HG02588 (cell line): ENCODE measurements around the gene ZNF581.

Experiments used
- ATAC-seq: cut with Tn5 transposase; IDR thresholded peaks from one replicate; pipeline ENCODE4 v1.9.1; 2021; ENCODE audit warnings: mild to moderate bottlenecking, moderate library complexity; ENCODE audit not compliant: unreplicated experiment

ZNF581 gene, protein sequence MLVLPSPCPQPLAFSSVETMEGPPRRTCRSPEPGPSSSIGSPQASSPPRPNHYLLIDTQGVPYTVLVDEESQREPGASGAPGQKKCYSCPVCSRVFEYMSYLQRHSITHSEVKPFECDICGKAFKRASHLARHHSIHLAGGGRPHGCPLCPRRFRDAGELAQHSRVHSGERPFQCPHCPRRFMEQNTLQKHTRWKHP

DNA sequence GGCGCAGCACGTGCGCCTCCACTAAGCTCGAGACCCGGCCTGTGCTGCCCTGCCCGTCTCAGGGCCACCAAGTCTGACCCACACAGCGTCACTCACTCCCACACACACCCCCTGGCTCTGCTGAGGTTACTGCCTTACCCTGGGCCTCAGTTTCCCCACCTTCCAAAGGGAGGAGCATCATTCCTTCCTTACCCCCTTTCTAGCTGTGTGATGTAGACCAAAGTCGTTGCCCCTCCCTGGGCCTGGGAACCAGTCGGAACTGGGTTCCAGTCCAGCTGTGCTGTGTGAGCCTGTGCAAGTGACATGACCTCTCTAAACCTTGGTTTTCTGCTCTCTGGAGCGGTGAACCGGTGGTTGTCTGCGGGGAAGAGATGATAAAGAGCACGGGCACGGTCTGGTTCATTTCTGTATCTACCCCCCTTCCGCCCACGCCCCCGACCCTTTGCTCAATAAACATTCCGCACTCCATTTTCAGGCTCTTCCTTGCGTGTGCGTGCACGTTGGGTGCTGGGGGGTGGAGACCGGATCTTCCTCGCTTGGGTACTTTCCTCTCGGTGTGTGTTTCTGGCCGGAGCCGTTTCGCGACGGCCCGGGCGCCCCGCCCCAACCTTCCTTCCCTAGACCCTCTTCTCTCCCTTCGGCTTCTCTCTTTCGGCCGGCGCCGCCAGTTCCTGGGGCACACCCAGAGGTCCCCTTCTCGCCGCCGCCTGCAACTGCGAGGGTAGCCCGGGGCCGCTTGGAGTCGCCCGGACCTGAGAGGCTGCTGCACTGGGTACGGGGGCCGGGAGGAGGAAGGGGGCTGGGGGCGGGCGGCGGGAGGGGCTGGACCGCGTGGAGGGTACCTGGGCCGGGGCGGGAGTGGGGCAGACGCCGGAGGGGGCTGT is at the start of gene ZNF581:
TSS of gene ZNF581 (plus strand) at position 647 of the 884 bp plus-strand sequence. CDS start 923 bp downstream, outside the sequence.
- no peak for ATAC-seq

DNA sequence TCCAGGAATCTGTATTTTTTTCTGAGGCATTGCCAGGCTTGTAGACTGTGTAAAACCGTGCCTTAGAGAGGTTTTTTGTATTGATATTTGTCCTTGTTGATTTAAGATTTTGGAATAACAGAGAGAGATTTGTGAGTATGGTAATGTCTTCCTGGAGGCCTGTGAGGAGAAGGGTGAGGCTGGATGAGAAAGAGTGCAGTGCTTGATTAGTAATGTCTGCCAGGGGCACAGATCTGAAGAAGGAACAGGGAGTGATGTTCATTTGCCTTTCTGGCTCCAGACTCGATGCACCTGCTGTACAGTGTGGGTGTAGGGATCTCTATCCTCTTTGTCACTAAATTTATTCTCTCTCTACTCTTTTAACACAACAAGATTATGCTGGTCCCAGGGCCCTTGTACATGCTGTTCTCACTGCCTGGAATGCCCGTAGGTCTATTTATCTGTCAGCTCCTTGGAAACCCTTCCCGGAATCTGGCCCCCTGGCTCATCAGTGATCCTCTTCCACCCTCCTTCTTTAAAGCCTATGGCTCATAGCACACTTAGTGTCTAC is 48.4 kb upstream of the ZNF581 start:
- no peak for ATAC-seq

DNA sequence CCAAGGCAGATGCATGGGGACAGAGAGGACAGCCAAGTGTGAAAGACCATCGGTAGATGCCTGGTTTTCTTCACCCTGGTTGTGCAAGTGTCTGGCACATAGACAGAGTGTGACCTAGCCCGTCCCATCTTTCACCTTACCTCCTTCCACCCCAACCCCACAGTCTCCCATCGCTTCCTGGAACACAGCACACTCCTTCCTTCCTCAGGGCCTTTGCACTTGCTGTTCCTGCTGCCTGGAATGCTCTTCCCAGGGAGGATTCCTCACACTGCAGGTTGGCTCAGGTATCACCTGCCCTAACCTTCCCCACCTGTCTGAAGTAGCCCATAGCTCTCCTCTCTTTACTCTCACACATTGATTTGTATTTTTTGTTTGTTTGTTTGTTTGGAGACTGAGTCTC is 47.1 kb upstream of the ZNF581 start:
- no peak for ATAC-seq

DNA sequence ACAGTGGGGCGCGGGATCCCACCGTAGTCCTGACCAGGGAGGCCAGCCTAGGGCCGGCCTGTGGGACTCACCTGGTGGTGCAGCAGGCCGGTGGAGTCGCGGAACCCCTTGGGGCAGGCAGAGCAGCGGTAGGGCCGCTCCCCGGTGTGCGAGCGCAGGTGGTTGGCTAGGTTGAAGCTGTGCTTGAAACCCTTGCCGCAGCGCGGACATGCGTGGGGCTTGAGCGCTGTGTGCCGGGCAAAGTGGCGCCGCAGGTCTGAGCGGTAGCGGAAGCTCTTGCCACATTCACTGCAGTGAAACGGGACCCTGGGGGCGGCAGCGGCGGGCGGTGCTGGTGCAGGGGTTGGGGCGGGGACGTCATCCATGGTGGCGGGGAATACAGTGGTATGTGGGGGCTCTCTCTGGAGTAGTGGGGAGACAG is 45.9 kb upstream of the ZNF581 start:
- no peak for ATAC-seq

DNA sequence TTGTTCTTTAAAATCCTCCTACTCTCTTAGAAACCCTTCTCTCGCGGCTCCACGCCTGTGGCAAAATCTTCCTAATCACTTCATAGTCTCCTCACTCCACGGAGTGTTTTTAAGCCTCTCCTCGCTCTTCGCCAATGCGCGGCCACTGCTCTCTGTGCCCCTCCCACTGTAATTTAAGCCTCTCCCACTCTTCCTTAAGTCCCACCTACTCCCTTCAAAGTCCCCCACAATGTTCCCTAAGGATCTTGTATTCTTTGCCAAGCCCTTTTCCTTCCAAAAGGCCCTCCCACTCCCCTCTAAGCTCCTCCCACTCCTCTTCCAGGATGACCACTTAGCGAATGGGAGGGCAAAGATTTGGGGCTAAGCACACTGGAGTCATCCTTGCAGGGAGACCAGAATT is 45.4 kb upstream of the ZNF581 start:
- no peak for ATAC-seq

DNA sequence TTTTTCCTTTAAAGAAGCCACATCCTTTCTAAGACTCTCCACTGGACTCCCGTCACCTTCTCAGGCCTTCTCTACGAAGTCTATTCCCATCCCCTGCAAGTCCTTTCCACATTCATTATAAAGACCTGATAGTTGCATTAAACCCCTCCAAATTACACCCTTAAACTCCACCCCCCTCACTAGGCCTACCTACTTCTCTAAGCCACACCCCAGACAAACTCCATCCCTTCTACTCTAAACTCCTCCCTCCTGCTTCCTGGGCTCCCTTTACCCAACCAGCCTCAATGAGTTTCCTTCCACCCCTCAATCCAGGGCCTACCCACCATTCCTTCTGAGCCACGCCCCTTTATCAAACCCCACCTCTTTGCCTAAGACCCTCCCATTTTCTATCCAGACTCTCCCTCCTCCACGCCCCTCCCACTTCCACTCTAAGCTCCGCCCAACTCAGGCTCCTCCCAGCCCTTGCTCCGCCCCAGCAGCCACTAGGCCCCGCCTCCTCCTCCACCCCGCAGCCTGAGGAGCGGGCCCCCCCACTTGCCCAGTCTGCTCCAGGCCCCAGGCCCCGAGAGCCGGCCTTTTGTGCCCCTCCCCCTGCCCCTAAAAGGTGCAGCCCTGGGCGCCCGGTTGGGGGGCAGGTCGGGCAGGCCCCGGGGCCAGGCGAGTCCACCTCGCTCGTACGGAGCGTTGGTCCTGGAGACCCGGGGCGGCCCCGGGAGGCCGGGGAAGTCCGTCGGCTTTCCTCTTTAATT is 44.6 kb upstream of the ZNF581 start:
- ATAC-seq = peak; percentile 37

DNA sequence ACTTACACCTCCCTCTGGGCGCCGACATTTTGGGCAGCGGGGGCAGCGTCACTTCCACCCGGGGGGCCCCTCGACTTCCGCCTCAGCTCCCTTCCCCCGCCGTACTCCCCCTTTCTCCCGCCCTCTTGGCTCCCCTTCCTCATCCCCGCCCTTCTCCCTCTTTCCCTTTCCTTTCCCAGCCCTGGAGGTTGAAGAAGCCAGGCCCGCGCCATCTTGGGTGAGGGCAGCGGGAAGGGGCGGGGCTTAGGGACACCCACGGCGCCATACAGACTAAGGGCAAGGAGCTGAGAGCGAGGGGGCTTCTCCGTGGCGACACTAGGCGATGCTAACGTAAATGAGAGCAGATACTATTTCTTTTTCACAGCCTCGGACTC is 44.0 kb upstream of the ZNF581 start, which contains the start of gene FIZ1:
TSS of gene FIZ1 (minus strand) at position 50 of the 374 bp plus-strand sequence. CDS start 1,652 bp downstream, outside the sequence.
- ATAC-seq = peak; percentile 46

DNA sequence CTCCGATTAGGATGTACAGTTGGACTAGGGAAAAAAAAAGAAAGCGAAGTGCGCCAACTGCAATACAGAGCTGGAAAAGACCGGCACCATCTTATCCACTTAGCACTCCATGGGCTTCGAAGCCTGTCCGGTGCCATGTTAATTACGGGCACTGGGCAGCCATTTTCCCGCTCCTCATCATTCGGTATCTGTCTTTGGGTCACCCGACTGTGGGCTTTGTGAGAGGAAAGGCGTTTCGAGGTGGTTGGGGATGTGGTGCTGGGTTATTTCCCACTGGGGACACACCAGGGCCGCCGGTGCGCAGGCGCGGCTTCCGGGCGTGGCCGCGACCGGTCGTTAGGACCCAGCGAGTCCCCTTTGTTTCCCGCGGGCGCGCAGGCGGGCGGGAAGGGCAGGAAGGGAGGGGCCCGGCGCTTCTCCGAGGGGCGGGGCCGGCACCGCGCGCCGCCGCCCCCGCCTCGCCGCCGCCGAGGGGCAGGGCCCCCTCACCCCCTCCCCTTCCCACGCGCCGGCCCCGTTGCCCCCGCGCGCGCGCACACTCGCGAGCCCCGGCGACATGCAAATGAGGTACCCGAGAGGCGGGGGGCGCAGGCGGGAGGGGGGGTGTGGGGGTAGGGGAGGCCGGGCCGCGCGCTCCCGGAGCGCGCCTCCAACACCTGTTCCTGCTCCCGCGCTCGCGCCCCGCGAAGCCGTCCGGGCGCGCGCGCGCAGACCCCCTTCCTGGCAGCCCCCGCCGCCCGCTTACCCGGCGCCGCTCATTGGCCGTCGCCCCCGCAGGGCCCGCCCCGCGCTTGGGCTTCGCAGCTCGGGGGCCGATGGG is 43.4 kb upstream of the ZNF581 start, which contains the start of gene ZNF524:
TSS of gene ZNF524 (plus strand) at position 447 of the 820 bp plus-strand sequence. CDS start 1,825 bp downstream, outside the sequence.
- ATAC-seq = peak; percentile 39

DNA sequence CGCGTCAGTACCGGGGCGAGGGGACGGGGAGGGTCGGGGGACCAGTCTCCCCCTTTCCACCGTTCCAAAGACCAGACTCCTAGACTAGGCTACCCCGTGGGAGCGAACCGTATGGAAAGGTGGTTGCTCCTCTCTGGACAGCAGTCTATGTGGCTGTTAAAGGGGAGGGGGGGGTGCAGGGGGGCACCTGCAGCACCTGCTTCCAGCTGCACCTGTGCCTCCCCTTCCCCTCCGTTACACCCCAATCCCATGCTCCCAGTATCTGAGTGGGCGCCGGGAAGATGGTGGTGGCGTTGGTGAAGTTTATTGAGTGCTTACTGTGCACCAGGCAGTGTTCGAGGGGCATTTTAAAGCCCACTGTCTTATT is 42.8 kb upstream of the ZNF581 start:
- ATAC-seq = no peak

DNA sequence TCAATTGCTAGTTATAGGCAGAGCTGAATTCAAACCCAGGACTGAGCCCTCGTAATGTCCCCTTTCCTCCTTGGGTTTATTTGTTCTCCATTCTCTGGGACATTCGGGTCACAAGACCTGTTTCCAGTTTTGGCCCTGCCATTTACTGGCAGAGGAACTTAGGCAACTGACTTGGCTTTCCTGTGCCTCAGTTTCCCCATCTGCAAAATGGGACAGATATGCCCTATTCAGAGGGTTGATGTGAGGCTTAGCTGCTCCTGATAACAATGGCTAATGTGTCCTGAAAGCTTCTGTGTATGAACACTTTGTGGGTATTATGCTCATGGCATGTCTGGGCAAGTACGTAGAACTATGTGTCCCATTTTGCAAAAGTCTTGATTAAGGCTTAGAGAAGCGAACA is 42.4 kb upstream of the ZNF581 start:
- no peak for ATAC-seq

DNA sequence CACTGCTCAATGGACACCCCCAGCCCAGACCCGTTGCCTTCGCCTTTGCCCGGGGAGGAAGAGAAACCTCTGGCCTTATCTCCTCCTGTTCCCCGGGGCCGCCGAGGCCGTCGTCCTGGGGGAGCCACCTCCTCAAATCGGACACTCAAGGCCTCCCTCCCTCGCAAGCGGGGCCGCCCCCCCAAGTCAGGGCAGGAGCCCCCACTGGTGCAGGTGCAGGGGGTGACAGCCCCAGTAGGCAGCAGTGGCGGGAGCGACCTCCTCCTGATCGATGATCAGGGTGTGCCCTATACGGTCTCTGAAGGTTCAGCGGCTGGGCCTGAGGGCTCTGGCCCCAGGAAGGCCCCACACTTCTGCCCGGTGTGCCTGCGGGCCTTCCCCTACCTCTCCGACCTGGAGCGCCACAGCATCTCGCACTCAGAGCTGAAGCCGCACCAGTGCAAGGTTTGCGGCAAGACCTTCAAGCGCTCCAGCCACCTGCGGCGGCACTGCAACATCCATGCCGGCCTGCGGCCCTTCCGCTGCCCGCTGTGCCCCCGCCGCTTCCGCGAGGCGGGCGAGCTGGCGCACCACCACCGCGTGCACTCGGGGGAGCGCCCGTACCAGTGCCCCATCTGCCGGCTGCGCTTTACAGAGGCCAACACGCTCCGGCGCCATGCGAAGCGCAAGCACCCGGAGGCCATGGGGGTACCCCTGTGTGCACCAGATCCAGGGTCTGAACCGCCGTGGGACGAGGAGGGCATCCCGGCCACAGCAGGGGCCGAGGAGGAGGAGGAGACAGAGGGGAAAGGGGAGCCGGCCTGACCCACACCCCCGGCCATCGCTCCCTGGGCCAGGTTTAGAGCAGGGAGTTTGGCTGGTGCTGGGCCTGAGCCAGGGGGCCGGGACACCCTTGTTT is 41.1 kb upstream of the ZNF581 start:
- ATAC-seq = no peak

DNA sequence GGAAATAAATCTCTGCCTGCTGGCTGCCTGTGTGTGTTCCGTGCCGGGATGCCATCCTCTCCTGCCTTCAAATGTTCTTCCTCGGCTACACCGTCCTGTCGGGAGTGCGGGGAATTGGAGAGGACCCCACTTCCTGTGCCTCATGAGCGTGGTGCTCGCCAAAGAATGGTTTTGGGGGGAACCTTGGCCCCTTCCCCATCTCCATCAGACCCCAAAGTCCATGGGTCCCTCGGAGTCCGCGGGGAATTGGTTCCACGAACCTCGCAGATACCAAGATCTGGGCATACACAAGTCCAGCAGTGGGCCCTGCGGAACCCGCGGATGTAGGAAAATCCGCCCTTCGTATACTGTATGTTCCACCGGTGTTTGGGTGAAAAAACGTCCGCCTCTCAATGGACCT is 40.3 kb upstream of the ZNF581 start:
- ATAC-seq = no peak

DNA sequence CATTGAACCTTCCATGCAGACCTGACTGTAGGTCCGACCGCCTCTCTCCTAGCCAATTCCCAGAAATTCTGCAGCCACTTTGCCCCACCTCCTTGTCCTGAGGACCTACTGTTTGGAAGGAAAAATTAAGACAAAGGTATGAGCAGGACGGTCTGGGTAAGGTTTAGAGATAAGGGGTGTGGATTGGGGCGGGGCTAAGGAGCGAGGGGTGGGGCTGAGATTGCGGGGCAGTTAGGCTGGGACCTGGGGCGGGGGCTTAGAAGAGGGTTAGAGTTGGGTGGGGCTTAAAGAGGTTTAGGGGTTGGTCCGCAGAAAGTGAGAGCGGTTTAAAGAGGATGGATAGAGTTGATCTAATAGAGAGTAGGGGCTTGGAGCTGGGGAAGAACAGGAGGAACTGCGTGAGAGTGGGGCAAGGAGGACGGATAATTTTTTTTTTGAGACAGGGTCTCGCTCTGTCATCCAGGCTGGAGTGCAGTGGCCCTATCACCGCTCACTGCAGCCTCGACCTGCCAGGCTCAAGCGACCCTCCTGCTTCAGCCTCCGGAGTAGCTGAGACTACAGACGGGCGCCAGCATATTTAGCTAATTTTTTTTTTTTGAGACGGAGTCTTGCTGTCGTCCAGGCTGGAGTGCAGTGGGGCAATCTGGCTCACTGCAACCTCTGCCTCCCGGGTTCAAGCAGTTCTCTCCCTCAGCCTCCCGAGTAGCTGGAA is 39.7 kb upstream of the ZNF581 start:
- ATAC-seq = no peak

DNA sequence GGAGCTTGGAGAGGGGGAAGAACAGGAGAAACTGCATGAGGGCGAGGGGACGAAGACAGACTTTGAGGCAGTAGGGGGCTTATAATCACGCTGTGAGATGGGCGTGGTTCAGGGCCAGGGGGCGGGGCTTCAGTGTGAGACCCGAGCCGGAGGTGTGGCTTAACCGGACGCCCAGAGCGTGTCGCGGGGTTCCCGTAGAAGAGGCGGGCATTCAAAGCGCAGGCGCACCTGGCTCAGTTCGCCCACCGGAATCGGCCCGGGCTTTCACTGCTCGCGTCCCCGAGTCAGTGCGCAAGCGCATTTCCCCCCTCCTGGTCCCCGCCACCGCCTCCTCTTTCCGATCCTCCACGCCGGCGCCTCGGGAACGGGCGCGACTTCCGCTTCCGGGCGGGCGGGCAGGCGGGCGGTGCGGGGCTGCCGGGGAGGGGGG is 38.2 kb upstream of the ZNF581 start:
- peak; percentile 65 for ATAC-seq

DNA sequence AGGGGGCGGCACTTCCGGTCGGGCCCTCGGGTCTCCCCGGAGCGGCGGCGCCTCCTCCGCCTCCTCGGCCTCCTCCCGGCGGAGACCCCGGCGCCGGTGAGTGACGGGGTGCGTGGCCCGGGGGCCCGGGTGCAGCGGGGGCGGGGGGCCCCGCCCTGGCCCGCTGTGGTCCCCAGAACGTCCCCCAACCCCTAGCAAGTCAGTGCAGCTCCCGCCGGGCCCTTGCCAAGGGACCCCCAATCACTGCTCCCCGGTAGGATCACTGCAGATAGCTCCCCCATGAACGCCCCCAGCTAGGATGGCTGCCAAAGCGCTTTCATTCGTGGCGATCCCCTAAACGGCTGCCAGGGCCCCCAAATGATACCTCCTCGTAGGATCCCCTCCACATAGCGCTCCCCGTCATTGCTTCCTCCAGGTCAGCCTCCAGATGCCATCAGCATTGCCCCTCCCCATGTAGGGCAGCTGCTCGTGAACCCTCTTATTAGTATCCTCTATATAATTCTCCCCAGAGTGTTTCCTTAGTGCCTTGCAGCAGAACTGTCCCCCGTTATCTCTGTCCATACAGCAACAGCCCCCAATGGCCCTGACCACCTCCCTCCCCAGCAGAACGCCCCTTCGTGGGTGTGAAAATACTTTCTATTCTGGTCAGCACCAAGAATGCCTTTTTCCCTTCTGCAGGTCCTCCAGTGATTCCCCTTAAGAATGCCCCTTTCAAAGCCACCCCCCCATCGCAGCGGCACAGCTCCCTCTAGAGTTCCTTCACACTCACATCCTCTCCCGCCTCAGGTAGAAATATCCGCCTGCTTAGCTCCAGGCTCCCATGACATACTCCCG is 37.6 kb upstream of the ZNF581 start, which contains the start of gene ZNF865:
TSS of gene ZNF865 (plus strand) at position 11 of the 834 bp plus-strand sequence. CDS start 7,972 bp downstream, outside the sequence.
- ATAC-seq = peak; percentile 17

DNA sequence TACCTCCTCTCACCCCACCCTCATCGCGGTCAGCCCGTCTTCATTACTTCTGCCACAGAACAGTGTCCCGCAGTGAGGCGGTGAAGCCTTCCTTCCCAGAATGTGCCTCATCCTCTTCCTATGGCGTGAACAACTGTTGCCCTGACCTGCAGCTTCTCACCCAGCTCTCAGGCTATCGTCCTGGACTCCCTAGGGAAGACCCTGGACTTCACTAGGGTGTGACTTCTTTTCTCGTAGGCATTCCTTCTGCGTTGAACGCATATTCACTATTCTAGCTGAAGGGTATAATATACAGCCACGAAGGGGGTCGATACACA is 37.0 kb upstream of the ZNF581 start:
- no peak for ATAC-seq

DNA sequence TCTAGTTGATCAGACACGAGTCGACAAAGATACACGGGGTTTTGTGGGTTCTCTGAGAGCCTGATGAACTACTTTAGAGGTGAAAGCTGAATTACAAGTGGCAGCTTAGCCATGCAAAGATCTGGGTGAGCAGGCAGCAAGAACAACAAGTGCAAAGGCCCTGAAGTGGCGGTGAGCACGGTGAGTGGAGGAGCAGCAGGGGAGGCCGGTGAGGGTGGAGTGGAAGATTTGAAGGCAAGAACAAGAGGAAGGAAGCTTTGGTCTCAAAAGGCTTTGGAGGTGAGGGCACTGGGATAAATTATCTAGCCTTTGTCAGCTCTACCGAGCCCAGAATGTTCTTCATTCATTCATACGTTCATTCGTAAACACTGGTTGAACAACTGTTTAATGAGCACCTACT is 36.6 kb upstream of the ZNF581 start:
- no peak for ATAC-seq

DNA sequence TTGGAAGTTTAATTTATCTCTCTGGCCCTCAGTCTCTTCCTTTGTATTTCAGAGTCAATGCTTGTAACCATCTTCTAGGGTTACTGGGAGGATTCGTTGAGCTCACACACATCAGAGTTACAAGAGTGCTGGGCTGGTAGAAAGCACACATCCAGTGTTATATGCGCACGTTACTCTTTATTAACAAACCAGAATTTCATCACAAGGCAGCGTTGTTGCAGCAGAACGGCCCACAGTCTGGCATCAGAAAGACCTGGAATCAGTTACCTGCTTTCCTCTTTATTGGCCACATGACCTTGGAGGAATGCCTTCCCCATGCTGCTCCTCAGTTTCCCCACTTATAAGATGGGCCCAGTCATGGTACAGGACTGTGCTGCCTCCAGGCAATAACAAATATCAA is 34.1 kb upstream of the ZNF581 start:
- no peak for ATAC-seq
